Measurements from ENCODE around the gene ANKRD36.
"Not testable (repeated sequence)": the region's sequence is repeated elsewhere in the genome, so short reads cannot be mapped to it uniquely, and the experiment has no call there.

DNA sequence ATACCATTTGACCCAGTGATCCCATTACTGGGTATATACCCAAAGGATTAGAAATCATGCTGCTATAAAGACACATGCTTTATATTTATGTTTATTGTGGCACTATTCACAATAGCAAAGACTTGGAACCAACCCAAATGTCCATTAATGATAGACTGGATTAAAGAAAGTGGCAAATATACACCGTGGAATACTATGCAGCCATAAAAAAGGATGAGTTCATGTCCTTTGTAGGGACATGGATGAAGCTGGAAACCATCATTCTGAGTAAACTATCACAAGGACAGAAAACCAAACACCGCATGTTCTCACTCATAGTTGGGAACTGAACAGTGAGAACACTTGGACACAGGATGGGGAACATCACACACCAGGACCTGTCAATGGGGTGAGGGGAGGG, 6.1 kb upstream of the ANKRD36 start:
- TF ChIP-seq, protein P1, sequence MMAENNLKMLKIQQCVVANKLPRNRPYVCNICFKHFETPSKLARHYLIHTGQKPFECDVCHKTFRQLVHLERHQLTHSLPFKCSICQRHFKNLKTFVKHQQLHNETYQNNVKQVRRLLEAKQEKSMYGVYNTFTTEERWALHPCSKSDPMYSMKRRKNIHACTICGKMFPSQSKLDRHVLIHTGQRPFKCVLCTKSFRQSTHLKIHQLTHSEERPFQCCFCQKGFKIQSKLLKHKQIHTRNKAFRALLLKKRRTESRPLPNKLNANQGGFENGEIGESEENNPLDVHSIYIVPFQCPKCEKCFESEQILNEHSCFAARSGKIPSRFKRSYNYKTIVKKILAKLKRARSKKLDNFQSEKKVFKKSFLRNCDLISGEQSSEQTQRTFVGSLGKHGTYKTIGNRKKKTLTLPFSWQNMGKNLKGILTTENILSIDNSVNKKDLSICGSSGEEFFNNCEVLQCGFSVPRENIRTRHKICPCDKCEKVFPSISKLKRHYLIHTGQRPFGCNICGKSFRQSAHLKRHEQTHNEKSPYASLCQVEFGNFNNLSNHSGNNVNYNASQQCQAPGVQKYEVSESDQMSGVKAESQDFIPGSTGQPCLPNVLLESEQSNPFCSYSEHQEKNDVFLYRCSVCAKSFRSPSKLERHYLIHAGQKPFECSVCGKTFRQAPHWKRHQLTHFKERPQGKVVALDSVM (CRISPR knock-in tag; IDR thresholded peaks at IDR 0.05) = not testable (repeated sequence)
- TF ChIP-seq POLR2A (IDR thresholded peaks at IDR 0.05; ENCODE audit: insufficient read depth in 1 of 2, low read depth in 2 of 2, low read length in 2 of 2) = not testable (repeated sequence)

Measured in HepG2 (cell line).